GM21825 (cell line): ENCODE data around the gene MBD3.

Experiments used
- ATAC-seq: cut with Tn5 transposase; IDR thresholded peaks from one replicate; pipeline ENCODE4 v1.9.1; 2021; ENCODE audit warnings: mild to moderate bottlenecking, moderate library complexity; ENCODE audit not compliant: unreplicated experiment

MBD3 gene

DNA sequence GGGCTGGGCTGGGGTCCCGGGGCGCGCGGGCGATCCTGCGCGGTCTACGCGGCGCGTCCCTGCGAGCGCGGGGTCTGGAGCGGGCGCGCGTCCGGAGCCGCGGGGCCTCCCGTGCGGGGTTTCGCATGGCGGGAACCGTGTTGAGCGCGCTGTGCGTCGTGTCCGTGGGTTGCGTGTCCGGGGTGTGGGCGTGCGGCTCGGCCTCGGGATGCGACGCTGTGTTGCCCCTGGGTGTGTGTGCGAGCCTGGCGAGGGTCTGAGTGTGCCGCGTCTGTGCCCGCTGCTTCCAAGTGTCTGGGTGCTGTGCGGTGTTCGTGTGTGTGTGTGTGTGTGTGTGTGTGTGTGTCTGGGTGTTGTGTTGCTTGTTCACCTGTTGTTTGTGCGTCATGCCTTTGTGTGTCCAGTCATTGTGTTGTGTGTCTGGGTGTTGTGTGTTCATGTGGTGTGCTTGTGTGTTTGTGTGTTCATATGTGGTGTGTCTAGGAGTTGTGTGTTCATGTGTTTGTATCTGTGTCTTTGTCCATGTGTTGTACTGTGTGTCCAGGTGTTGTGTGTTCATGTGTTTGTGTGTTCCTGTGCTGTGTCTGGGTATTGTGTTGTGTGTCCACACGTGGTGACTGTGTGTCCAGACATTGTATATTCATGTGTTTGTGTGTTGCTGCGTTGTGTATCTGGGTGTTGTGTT lies 68.2 kb downstream of the MBD3 start:
- no peak for ATAC-seq
